Adrenal gland (tissue), 12 donors: ENCODE measurements around the gene FHIP1B. TPM values are rescaled to one million over a fixed set of nuclear protein-coding genes. Genes with fewer than 3 reads are reported as not detected.

ENCODE experiments used
- DNase-seq, 7 donors: peaks; one replicate each; pipeline ENCODE4 v3.0.0-alpha.2; 2019 to 2020
- H3K27ac ChIP-seq, 5 donors: fragments of 200-600 bp; sonication (generic) in 4 of 5; 1 replicate in 3 of 5; 2 replicates in 2 of 5; pipeline versions ENCODE4 v1.5.1 to v1.8.0; 2016 to 2020; ENCODE audit warnings: mild to moderate bottlenecking in 1 of 5
- H3K27me3 ChIP-seq: fragments of 200-600 bp; 2 replicates; pipeline ENCODE4 v1.8.0; 2021
- H3K36me3 ChIP-seq, 2 donors: fragments of 200-600 bp; replicated peaks in 1 of 2; 1 replicate in 1 of 2; 2 replicates in 1 of 2; pipeline versions ENCODE4 v1.5.1 to v1.8.0; 2018 to 2022
- H3K4me1 ChIP-seq, 2 donors: fragments of 200-600 bp; replicated peaks in 1 of 2; 1 replicate in 1 of 2; 2 replicates in 1 of 2; pipeline versions ENCODE4 v1.5.1 to v1.8.0; 2018 to 2021
- H3K4me3 ChIP-seq, 4 donors: fragments of 200-600 bp; sonication (generic) in 3 of 4; one replicate each; pipeline ENCODE4 v1.5.1; 2016 to 2018
- H3K9me3 ChIP-seq, 3 donors: fragments of 200-600 bp; sonication (generic) in 1 of 3; replicated peaks in 1 of 3; 1 replicate in 2 of 3; 2 replicates in 1 of 3; pipeline versions ENCODE4 v1.5.1 to v1.8.0; 2016 to 2021
- POLR2A ChIP-seq, 2 donors: fragments of 450-650 bp; IDR thresholded peaks; one replicate each; pipeline ENCODE4 v1.6.1; 2017; ENCODE audit warnings: antibody characterized with exemption in 2 of 2, mild to moderate bottlenecking in 2 of 2, moderate library complexity in 1 of 2
- WGBS, 4 donors: extraction: QIAGEN DNeasy Blood & Tissue Kit in 2 of 4; methylation state at CpG; one replicate each; pipeline versions ENCODE4 v1.1.5 to v1.1.7; 2013 to 2017; 5-methylcytosine and 5-hydroxymethylcytosine counted together
- intact Hi-C, 2 donors: fragments of 100-400 bp; cut with DNase I; formaldehyde crosslinking; loops; one replicate each; pipeline versions ENCODE4 v1.14.1 to v1.15.0; 2022 to 2023
- polyA plus RNA-seq, 3 donors: library from polyadenylated mRNA; stranded (reverse); fragments of 200-250 nt in 2 of 3; fragments of 350-450 nt in 1 of 3; fragmentation: Illumina TruSeq in 1 of 3; extraction: RNeasy Lipid Tissue Mini Kit (QIAGEN cat#74804) in 1 of 3; gene quantifications; one replicate each; pipeline ENCODE4 v1.2.3, GENCODE V29; 2013 to 2014
- total RNA-seq, 9 donors: library from RNA; depleted of rRNA in 4 of 9; stranded (reverse); fragments of >200 nt in 4 of 9; fragments of 120-200 nt in 1 of 9; fragmentation: NEBNext Ultra II Directional in 1 of 9; extraction: Animal tissue kit (Norgen Biotek cat#: 25700) in 1 of 9; gene quantifications; one replicate each; pipeline versions ENCODE4 v1.1.0 to v1.2.4, GENCODE V29; 2013 to 2023
- TF ChIP-seq, protein P1 (sequence below), 6 experiments: fragments of 450-650 bp in 4 of 6; fragments of 200-600 bp in 2 of 6; sonication (generic) in 1 of 6; IDR thresholded peaks; 1 replicate in 5 of 6; 2 replicates in 1 of 6; pipeline versions ENCODE4 v1.5.1 to v1.8.0; 2016 to 2021; ENCODE audit warnings: antibody characterized with exemption in 6 of 6, mild to moderate bottlenecking in 2 of 6, moderate library complexity in 1 of 6
- donor health status: healthy with polysubstance abuse.
- donor health status: Bipolar disorder and iron deficiency.
- donor health status: DM: yes; HTN: yes; CAD: no.
- donor health status: DM: no; HTN: no; CAD: no.
- donor health status: DM: no; HTN: no; CAD: no.
- donor health status: DM: yes; HTN: yes; CAD: no.

The FHIP1B gene
- total and polyA plus RNA-seq, 12 donors = 12.5 to 91.2 (median 34.9) TPM

DNA sequence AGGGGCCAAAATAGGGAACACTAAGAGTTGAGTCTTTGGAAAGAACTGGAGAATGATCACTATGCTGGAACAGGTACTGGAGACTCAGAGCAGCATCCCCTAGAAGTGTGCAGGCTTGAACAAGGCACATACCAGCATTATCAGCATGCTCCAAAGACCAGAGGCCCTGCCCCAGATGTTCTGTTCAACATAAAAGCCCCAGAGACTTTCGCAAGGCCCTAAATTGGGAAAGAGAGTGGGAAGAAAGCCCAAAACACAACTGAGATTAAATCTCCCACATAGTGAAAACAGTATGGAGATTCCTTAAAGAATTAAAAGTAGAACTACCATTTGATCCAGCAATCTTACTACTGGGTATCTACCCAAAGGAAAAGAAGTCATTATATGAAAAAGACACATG lies 13.8 kb upstream of the FHIP1B start:
- Histone ChIP-seq H3K27me3 (no peaks in the 10 kb centered on the region), H3K9me3 (no peaks in the 10 kb centered on the region), H3K4me1 (peaks cover 20 to 21% of the 10 kb centered on the region in 2 donors), H3K36me3 (no peaks in the 10 kb centered on the region), H3K4me3 (no peak overlapping the region), H3K27ac (no peak overlapping the region)
- 81 to 93% (median 87%) methylated on average over 1 of the region's 1 CpG for WGBS, 4 donors
- TF ChIP-seq, protein P1, sequence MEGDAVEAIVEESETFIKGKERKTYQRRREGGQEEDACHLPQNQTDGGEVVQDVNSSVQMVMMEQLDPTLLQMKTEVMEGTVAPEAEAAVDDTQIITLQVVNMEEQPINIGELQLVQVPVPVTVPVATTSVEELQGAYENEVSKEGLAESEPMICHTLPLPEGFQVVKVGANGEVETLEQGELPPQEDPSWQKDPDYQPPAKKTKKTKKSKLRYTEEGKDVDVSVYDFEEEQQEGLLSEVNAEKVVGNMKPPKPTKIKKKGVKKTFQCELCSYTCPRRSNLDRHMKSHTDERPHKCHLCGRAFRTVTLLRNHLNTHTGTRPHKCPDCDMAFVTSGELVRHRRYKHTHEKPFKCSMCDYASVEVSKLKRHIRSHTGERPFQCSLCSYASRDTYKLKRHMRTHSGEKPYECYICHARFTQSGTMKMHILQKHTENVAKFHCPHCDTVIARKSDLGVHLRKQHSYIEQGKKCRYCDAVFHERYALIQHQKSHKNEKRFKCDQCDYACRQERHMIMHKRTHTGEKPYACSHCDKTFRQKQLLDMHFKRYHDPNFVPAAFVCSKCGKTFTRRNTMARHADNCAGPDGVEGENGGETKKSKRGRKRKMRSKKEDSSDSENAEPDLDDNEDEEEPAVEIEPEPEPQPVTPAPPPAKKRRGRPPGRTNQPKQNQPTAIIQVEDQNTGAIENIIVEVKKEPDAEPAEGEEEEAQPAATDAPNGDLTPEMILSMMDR (IDR thresholded peaks at IDR 0.05) = no peak
- TF ChIP-seq POLR2A (IDR thresholded peaks at IDR 0.05) = no peak
- no peak for DNase-seq
- intact Hi-C loops = no loop called here

- TF ChIP-seq POLR2A (IDR thresholded peaks at IDR 0.05) = no peak
- TF ChIP-seq, protein P1 (IDR thresholded peaks at IDR 0.05) = no peak
- 86 to 98% (median 93%) methylated on average over 2 of the region's 2 CpGs for WGBS, 4 donors
- Histone ChIP-seq H3K27me3 (no peaks in the 10 kb centered on the region), H3K27ac (no peak overlapping the region), H3K9me3 (no peaks in the 10 kb centered on the region), H3K4me3 (no peak overlapping the region), H3K36me3 (no peaks in the 10 kb centered on the region), H3K4me1 (peaks cover 4 to 6% of the 10 kb centered on the region in 2 donors)
- no peak for DNase-seq
- intact Hi-C loops = no loop called here
These were observed 11.1 kb upstream of the FHIP1B start for GRCh38 chr11:6245536-6245935.

DNA sequence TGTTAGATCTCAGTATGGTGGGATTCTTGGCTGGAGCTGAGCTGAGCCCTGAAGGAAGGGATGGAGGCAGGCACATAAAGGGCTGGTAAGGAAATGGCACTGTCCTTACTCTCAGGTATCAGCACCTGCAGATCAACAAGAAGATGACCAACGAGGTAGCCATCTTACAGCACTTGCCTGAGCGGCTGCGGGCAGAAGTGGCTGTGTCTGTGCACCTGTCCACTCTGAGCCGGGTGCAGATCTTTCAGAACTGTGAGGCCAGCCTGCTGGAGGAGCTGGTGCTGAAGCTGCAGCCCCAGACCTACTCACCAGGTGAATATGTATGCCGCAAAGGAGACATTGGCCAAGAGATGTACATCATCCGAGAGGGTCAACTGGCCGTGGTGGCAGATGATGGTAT lies 6.9 kb upstream of the FHIP1B start:
- H3K36me3 ChIP-seq = no peaks in the 10 kb centered on the region
- intact Hi-C loops = no loop called here
- no peak for DNase-seq
- no peaks in the 10 kb centered on the region for H3K9me3 ChIP-seq
- H3K27me3 ChIP-seq = no peaks in the 10 kb centered on the region
- no peak overlapping the region for H3K4me3 ChIP-seq
- TF ChIP-seq, protein P1 (IDR thresholded peaks at IDR 0.05) = no peak
- no peak for TF ChIP-seq POLR2A (IDR thresholded peaks at IDR 0.05)
- H3K27ac ChIP-seq = no peak overlapping the region
- no peaks in the 10 kb centered on the region for H3K4me1 ChIP-seq
- 90 to 94% (median 93%) methylated on average over 3 to 7 of the region's 7 CpGs for WGBS, 4 donors

- Histone ChIP-seq H3K4me3 (no peak overlapping the region), H3K4me1 (no peaks in the 10 kb centered on the region), H3K36me3 (no peaks in the 10 kb centered on the region), H3K9me3 (no peaks in the 10 kb centered on the region), H3K27me3 (no peaks in the 10 kb centered on the region), H3K27ac (no peak overlapping the region)
- no peak for TF ChIP-seq POLR2A (IDR thresholded peaks at IDR 0.05)
- TF ChIP-seq, protein P1 (IDR thresholded peaks at IDR 0.05) = no peak
- WGBS, 4 donors = 41 to 50% (median 47%) methylated on average over 1 of the region's 1 CpG
- no peak for DNase-seq
- intact Hi-C loops = no loop called here
These were observed 6.3 kb upstream of the FHIP1B start for GRCh38 chr11:6240781-6241180.
